ENCODE data around the gene MATR3. TPM values are rescaled to one million over a fixed set of nuclear protein-coding genes. Genes with fewer than 3 reads are reported as not detected.
A peak's percentile ranks its signal among the peaks of the same experiment; 100 is the strongest.

Gene MATR3
- total RNA-seq, 1 donor from 2014 or later = 276 TPM

DNA sequence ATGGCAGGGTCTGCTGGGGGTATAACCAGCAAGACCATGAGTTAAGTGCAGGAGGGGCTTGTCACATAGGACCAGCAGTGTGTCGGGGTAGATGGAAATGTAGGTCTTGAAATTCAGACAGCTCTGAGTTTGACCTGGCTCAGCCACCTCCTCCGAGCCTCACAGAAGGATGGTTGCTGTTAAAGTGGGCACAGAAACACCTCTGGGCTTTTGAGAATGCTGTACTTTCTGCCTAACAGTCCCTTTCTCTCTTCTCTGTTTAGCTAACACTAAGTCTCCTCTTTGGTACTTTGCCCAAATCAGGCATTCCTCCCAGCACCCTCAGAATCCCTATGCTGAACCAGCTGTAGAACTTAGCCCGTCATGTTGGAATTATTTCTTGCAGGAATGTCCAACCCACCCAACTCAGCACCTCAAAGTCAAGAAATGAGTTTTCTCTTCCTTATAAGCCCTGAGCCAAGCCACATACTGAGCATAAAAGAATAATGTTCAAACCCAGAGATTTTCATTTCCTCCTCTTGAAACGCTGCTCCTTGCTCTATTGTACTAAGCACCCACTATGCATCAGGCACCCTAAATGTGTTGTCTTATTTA, 41.7 kb upstream of the MATR3 start:
- TF ChIP-seq, protein P1, sequence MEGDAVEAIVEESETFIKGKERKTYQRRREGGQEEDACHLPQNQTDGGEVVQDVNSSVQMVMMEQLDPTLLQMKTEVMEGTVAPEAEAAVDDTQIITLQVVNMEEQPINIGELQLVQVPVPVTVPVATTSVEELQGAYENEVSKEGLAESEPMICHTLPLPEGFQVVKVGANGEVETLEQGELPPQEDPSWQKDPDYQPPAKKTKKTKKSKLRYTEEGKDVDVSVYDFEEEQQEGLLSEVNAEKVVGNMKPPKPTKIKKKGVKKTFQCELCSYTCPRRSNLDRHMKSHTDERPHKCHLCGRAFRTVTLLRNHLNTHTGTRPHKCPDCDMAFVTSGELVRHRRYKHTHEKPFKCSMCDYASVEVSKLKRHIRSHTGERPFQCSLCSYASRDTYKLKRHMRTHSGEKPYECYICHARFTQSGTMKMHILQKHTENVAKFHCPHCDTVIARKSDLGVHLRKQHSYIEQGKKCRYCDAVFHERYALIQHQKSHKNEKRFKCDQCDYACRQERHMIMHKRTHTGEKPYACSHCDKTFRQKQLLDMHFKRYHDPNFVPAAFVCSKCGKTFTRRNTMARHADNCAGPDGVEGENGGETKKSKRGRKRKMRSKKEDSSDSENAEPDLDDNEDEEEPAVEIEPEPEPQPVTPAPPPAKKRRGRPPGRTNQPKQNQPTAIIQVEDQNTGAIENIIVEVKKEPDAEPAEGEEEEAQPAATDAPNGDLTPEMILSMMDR (conservative IDR thresholded peaks at IDR 0.05) = no peak
- H3K9me3 Mint-ChIP-seq = no peaks in the 10 kb centered on the region
- H3K27ac Mint-ChIP-seq = no peak overlapping the region

DNA sequence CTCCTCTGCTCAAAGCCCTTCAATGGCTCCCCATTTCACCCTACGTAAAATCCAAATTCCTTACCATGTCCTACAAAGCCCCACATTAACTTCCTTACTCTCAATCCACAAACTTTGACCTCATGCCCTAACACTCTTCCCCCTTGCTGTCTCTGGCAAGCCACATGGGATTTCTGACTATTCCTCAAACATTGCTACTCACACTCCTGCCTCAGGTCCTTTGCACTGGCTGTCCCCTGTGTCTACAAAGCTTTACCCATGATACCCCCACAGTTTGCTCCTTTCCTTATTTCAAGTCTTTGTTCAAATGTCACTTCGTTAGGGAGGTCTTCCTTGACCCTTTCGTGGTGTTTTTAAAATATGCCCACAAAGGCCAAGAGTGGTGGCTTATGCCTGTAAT, 40.4 kb upstream of the MATR3 start:
- Mint-ChIP-seq H3K27me3 (peaks cover under 1% of the 10 kb centered on the region), H3K9me3 (no peaks in the 10 kb centered on the region), H3K4me1 (ENCODE audit: unreplicated experiment) (peaks cover 2% of the 10 kb centered on the region)

More for the DNA sequence above, 41.7 kb upstream of the MATR3 start:
- Mint-ChIP-seq H3K27me3 (peaks cover 5% of the 10 kb centered on the region), H3K4me1 (ENCODE audit: unreplicated experiment) (peaks cover 11% of the 10 kb centered on the region), H3K4me3 (no peak overlapping the region), H3K36me3 (peaks cover 3% of the 10 kb centered on the region)
- DNase-seq (ENCODE audit: extremely low spot score, unreplicated experiment) = no peak

DNA sequence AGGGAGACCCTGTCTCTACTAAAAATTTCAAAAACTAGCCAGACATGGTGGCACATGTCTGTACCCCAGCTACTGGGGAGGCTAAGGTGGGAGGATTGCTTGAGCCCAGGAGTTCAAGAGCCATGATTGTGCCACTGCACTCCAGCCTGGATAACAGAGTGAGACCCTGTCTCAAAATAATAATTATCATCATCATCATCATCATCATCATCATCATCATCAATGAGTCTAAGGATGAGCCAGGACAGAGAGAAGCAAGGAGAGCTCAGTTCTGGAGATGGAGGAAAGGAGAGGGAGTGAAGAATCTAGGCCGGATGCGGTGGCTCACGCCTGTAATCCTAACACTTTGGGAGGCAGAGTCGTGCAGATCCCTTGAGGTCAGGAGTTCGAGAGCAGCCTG, 36.7 kb upstream of the MATR3 start:
- Mint-ChIP-seq H3K9me3 (no peaks in the 10 kb centered on the region), H3K36me3 (no peaks in the 10 kb centered on the region), H3K27ac (no peak overlapping the region), H3K4me1 (ENCODE audit: unreplicated experiment) (peaks cover 1% of the 10 kb centered on the region), H3K27me3 (no peaks in the 10 kb centered on the region), H3K4me3 (no peak overlapping the region)
- no peak for DNase-seq (ENCODE audit: extremely low spot score, unreplicated experiment)
- TF ChIP-seq, protein P1 (conservative IDR thresholded peaks at IDR 0.05) = no peak

More for the DNA sequence above, 40.4 kb upstream of the MATR3 start:
- Mint-ChIP-seq H3K4me3 (no peak overlapping the region), H3K36me3 (peaks cover under 1% of the 10 kb centered on the region), H3K27ac (no peak overlapping the region)
- DNase-seq (ENCODE audit: extremely low spot score, unreplicated experiment) = no peak
- TF ChIP-seq, protein P1 (conservative IDR thresholded peaks at IDR 0.05) = no peak

DNA sequence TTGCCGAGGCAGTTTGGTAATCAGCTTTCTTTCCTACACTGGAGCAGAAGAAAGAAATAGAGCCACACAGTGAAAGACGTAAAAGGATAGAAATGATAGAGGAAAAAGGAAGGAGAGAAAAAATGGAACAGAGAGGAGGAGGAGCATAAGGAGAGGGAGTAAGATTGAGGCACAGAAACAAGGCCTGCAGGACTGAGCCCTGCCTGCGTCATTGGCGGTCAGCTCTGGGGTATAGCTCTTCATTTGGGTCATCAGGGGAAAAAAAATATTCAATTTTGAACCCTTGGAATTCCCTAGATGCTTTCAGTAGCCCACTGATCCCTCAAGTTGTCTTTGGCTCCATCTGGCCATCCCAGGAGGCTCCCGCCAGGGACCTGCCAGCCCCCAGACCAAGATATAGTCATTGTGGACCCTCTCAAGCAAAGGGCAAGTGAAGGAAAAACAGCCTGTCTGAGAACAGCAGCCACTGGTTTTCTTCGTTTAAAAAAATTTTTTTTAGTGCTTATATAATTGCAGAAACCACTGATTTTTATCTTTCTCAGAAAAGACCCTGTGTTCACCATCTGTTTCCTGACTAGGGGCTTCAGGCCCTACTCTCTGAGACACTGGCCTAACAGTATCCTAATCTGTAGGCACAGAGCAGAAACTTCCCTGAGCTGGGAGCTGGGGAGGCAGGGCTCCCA, 31.3 kb upstream of the MATR3 start:
- Mint-ChIP-seq H3K27me3 (no peaks in the 10 kb centered on the region), H3K4me1 (ENCODE audit: unreplicated experiment) (peaks cover 17% of the 10 kb centered on the region), H3K9me3 (no peaks in the 10 kb centered on the region), H3K36me3 (no peaks in the 10 kb centered on the region), H3K27ac (peak overlapping the region; percentile 36), H3K4me3 (no peak overlapping the region)
- TF ChIP-seq, protein P1 (conservative IDR thresholded peaks at IDR 0.05) = no peak
- DNase-seq (ENCODE audit: extremely low spot score, unreplicated experiment) = no peak

DNA sequence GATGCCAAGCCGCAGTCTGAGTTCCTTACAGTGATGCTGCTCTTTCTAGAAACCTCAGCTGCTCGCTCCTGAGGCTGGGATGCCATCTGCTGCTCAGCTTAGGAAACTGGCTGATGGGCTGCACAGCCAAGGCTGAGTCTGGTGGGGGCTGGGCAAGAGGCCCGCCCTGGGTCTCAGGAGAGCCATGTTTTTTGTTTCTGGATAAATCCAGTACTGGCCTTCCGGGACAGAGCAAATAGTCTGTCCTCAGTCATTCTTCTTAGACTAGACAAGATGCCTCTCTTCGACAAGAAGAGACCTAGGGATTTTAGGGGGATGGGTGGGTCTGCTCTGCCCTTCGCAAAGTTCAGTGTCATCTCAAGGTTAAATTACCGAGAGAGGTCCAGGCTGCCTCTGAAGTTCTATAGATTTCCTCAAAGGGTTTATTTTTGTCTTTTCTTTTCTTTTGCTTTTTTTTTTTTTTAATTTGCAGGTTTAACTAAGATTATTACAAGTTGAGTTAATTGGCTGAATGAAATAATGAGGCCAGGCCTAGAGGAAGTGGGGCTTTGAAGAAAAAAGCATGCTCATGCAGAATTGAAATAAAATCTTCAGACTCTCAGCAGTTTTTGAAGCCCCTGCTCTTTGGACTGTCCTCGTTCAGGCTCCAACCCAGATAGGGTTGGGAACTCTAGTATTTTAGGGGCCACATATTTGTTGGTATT, 30.6 kb upstream of the MATR3 start:
- Mint-ChIP-seq H3K9me3 (no peaks in the 10 kb centered on the region), H3K36me3 (no peaks in the 10 kb centered on the region), H3K27ac (peak overlapping the region; percentile 36), H3K27me3 (no peaks in the 10 kb centered on the region), H3K4me1 (ENCODE audit: unreplicated experiment) (peaks cover 17% of the 10 kb centered on the region), H3K4me3 (no peak overlapping the region)
- TF ChIP-seq, protein P1 (conservative IDR thresholded peaks at IDR 0.05) = peak; percentile 88
- DNase-seq (ENCODE audit: extremely low spot score, unreplicated experiment) = peak; percentile 87

All from type B pancreatic cell (in vitro differentiated cells).